HG03280 (cell line): ENCODE data around the gene SCCPDH.

Source experiments
- ATAC-seq: cut with Tn5 transposase; IDR thresholded peaks from one replicate; pipeline ENCODE4 v1.9.1; 2021; ENCODE audit warnings: mild to moderate bottlenecking, moderate library complexity; ENCODE audit not compliant: unreplicated experiment

The SCCPDH gene

GRCh38 chr1:246784621-246785493 is 60.6 kb downstream of the SCCPDH start:
- ATAC-seq: no peak

GRCh38 chr1:246785494-246786111 is 61.4 kb downstream of the SCCPDH start:
- ATAC-seq: no peak

DNA sequence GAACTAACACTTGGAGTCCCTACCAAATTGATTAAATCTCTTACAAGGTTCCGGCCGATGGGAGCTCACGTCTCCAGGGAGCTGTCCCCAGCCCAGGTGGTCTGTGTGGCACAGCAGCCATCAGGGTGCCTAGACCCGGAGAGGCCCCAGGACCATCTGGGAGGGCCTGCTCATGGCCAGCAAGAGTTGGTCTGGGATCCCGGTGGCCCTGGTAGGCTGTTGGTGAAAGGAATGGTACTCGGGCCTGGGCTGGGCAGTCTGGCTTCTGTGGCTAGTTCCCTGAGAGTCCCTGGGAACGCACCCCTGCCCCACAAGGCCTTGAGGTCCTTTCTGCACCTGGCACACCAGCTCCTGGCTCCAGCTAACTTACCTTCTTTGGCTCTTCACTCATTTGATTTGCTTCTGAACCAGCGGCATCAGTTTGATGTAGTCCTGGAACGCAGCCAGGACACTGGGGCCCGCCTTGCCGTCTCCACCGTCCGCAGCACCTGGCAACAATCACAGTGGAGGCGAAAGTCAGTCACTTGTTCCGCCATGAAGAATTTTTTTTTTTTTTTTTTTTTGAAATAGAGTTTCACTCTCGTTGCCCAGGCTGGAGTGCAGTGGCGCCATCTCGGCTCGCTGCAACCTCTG is 62.5 kb downstream of the SCCPDH start:
- ATAC-seq: no peak

DNA sequence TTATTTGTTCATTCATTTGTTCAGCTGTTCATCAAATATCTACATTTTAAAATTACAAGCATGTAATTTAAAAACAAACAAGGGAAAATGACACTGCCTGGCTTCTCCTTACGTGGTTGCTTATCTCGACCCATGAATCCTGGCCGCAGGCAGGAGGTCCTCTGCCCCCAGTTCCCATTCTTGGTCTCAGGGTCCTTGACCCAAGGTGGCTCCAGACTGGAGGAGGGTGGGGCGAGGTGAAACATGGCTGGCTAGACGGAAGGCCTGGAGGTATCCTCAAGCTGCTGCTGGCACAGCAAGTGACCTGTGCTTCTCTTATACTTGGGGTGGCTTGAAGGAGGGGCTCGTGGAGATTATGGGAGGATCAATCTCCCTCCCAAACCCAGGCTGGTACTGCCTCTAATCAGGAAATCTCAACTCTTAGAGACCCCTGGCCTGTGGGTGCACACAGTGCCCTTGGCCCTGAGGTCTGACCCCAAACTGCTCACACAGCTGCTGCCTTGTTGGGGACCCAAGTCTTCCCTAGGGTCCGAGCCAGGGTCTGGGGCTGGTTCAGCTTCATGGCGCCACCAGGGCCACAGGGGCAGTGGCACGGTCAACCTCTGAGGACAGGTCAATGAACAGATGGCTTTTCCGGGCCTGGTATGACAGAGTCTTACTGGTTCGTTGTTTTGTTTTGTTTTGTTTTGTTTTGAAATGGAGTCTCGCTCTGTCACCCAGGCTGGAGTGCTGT is 63.7 kb downstream of the SCCPDH start:
- no peak for ATAC-seq

DNA sequence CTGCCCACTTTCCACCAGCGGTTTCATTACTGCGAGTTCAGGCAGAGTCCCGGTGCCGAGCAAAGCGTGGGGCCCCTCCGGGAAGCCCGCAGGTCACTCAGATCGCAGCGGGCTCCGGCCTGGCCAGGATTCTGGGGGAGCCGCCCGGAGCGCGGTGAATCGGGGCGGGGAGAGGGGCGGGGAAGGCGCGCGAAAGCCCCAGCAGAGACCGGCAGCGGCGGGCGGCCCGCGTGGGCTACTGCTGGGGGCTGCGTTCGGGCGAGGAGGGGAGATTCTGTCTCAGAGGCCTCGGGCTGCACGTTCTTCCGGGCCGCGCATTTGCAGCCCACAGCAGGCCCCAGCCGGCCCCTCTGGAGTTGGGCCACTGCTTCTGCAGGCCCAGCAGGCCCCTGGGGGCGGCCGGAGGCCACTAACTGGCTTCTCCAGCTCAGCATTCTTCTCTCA is 64.7 kb downstream of the SCCPDH start:
- ATAC-seq: no peak

DNA sequence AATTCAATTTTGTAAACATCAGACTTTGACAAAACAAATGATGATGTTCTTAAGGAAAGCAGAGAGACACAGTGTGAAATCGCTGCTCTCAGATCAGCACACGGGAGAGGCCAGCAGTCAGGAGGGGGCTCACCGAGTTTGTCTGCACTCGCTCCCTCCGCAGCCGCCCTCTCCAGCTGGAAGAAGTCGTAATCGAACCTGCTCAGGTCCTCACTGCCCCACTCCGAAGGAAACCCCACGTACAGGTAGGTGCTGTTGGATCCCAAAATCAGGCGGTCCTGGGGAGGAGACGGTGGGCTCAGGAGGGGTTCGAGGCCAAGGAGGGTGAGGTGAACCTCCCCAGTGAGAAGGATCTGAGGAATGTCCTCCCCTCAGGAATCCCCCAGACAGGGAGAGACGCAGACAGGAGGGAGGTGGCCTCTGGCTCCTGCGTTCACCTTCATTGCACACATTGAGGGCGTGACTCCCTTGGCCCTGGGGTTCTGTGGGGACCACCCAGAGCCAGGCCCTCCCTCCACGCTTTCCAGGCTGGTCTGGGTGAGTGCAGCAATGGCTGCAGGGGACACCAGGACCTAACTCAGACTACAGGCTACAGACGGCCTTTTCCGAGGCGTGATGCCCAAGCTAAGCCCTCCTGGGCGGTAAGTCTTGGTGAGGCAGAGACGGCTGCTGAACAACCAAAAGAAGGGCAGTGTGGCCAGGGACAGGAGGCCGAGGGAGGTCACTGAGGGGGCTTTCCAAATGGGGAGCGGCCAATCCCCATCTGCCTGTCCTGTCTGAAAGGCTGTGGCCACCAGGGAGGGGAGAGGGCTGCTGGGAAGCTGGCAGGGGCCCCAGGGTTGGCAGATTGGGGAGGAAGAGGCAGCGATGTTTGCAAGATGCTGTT is 65.5 kb downstream of the SCCPDH start:
- ATAC-seq: no peak

DNA sequence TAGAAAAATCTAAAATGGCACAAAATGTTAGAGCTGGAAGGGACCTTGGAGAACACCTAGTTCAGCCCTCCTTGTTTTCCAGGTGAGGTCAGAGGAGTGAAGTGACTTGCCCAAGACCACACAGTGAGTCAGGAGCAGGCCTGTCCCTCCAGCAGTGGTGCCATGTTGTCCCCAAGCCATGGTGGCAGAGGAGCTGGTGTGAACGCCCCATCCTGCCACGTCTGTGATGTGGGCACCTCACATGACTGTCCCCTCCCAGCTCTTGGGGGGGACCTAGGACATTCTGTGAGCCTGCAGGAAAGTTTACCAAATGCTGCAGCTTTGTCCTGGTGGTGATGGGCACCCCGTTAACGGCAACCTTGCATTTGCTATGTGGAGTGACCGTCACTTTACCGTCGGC is 66.2 kb downstream of the SCCPDH start:
- ATAC-seq: no peak

GRCh38 chr1:246790833-246791232 is 66.6 kb downstream of the SCCPDH start:
- no peak for ATAC-seq

GRCh38 chr1:246791303-246791918 is 67.2 kb downstream of the SCCPDH start:
- ATAC-seq: no peak

DNA sequence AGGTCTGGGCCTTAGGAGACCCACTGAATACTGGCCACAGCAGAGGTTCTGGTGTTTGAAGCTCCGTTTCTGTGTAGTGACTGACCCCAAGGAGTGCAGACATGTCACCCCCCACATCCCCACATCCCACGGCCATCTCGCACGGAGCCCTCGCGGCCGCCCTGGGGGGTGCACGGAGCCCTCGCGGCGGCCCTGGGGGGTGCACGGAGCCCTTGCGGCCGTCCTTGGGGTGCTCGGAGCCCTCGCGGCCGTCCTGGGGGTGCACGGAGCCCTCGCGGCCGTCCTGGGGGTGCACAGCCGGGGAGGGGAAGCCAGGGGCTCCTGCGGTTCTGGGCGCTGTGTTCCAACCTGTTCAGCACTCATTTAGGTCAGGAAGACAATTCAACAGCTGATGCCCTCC is 68.4 kb downstream of the SCCPDH start:
- ATAC-seq: no peak

- ATAC-seq: no peak
Measured at GRCh38 chr1:246793356-246793896, 69.2 kb downstream of the SCCPDH start.

DNA sequence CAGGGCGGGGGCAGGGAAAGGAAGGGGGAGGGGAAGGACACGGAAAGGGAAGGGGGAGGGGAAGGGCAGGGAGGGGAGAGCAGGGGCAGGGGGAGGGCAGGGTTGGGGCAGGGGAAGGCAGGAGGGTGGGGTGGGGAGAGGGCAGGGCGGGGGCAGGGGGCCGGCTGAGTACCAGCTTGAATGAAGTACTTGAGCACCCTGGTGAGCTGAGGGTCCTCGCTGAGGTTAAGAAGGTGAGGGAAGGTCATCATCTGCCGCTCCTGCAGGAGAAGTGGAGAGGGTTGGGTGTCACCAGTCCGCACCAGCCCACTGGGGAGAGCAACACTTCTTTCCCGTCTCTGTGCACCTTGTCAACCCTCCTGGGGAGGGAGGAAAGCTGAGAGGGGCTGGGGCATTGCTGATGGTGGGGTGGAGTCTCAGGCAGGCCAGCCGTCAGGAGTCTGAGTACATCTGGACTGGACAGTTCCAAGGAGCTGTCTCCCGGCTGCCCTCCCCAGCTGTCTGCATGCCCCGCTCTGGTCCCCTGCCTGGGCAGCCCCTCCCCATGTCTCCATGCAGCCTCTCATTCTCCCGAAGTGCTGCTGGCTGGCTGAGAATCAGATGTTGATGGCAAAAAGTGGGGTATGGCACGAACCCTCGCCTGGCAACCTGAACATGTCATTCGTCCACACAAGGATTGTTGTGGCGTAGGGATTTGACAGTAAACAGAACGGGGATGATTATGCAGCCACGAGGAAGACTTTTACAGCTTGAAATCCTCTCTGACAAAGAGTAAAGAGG is 70.0 kb downstream of the SCCPDH start:
- ATAC-seq: no peak

DNA sequence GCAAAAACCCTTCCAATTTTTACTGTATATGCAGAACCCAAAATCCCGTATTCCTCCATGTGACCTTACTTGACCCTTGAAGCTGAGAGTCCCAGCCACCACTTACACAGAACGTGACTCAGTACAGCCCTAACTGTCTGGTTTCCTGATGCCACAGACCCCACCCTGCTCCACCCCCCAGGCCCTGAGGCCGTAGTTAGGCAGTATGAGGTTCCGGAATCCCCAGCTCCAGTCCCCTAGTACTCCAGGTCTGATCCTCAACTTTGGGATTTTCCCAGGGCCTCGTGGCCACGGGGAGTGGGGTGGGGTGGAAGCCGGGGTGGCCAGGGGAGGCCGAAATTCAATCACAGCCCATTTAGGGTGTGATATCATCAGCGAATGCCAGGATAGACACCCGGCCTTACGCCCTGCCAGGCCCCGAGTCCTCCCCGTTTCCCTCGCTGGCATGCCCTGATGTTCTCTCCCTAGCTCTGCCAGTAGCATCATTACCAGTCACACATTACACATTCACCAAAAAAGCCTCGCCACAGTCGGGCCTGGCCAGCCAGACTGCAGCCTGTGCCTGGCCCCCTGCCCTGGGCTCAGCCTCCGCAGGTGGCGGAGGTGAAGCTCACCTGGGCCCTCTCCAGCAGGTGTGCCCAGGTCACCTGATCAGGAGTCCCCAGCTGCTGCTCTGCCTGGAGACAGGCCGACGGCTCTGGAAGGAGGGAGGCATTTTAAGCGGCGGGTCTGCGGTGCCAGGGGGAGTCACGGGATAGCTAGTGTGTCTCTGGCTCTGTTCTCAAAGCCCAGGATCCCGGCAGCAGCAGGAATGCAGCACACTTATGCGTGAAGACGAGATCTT is 70.8 kb downstream of the SCCPDH start:
- no peak for ATAC-seq

GRCh38 chr1:246795906-246796694 is 71.9 kb downstream of the SCCPDH start:
- no peak for ATAC-seq

DNA sequence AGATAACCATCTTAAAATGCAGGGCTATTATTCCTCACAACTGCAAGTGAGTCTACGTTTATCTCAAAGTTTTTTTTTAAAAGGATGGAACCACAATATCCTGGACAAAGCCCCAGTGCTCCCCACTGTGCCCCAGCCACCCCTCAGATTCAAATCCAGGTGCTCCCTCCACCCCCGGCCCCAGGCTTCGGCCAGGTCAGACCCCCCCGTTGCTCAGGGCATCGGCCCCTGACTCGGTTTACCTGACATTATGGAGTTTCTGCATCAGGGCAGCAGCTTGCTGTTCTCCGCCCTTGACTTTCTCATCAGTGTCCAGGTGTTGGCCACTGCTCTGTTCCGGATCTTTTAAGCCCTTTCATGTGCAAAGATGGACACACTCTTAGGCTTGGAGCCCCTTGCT is 72.9 kb downstream of the SCCPDH start:
- no peak for ATAC-seq

DNA sequence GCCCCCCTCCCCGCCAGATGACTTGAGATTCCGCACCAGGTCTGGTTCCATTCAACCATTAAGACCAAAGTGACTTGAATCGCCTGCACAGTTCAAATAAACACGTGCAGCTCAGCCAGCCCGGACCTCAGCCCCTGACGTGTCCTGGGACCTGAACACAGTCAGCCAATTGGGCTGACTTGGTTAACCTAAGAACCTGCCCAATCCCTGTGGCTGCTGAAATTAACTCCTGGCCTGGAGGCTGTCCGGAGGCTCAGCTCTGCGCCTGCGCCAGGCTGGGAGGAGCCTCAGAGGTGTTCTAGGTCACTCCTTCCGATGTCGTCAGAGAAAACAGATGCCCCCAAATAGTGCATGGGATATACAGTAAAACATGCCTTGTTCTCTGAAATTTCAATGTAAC is 73.4 kb downstream of the SCCPDH start:
- no peak for ATAC-seq

- no peak for ATAC-seq
Measured at GRCh38 chr1:246798107-246798506, 73.9 kb downstream of the SCCPDH start.
